GM23248 (cell line): Measurements from ENCODE around the gene IMPG1.

Experiments used
- EZH2 ChIP-seq: fragments of 200-600 bp; sonication (generic); IDR thresholded peaks from 2 replicates; pipeline ENCODE4 v1.6.1; 2018; ENCODE audit warnings: antibody characterized with exemption, mild to moderate bottlenecking; ENCODE audit not compliant: insufficient read depth, poor library complexity, severe bottlenecking
- EZH2phosphoT487 ChIP-seq: fragments of 200-600 bp; sonication (generic); IDR thresholded peaks from 2 replicates; pipeline ENCODE4 v1.6.1; 2018; ENCODE audit warnings: antibody characterized with exemption, moderate library complexity, mild to moderate bottlenecking, low read depth; ENCODE audit not compliant: insufficient read depth

GRCh38 chr6:75943381-75943780 is 129.1 kb downstream of the IMPG1 start:
- TF ChIP-seq EZH2, result no peak
- no peak for TF ChIP-seq EZH2phosphoT487
